OCI-LY1 (cell line): ENCODE results near the gene ST3GAL4.

Experiments used
- H2AFZ ChIP-seq: fragments of 200-600 bp; sonication (generic), shearing (Covaris generic); 2 replicates; pipeline ENCODE4 v1.6.0; 2014; ENCODE audit warnings: antibody characterized with exemption, mild to moderate bottlenecking, low read length
- H3F3A ChIP-seq: fragments of 200-600 bp; sonication (generic), shearing (Covaris generic); 2 replicates; pipeline ENCODE4 v1.6.0; 2014; ENCODE audit warnings: mild to moderate bottlenecking, antibody characterized with exemption, low read length, moderate library complexity; ENCODE audit not compliant: insufficient read depth
- H3K27ac ChIP-seq: fragments of 200-600 bp; sonication (generic); 2 replicates; pipeline ENCODE4 v1.5.1; 2014; ENCODE audit warnings: low read length, mixed run types, mild to moderate bottlenecking, low read depth; ENCODE audit not compliant: poor library complexity, severe bottlenecking
- H3K27me3 ChIP-seq: fragments of 200-600 bp; sonication (generic); 2 replicates; pipeline ENCODE4 v1.6.0; 2014; ENCODE audit warnings: antibody characterized with exemption, mild to moderate bottlenecking, low read length, moderate library complexity; ENCODE audit not compliant: insufficient read depth
- H3K36me3 ChIP-seq: fragments of 200-600 bp; sonication (generic); 2 replicates; pipeline ENCODE4 v1.6.1; 2014; ENCODE audit warnings: mild to moderate bottlenecking, antibody characterized with exemption, low read length, moderate library complexity, mixed read lengths; ENCODE audit not compliant: insufficient read depth
- H3K4me1 ChIP-seq: fragments of 200-600 bp; sonication (generic); 2 replicates; pipeline ENCODE4 v1.5.1; 2014; ENCODE audit warnings: mild to moderate bottlenecking, low read length, moderate library complexity; ENCODE audit not compliant: insufficient read depth, severe bottlenecking
- H3K4me2 ChIP-seq: fragments of 200-600 bp; sonication (generic), shearing (Covaris generic); 2 replicates; pipeline ENCODE4 v1.6.1; 2014; ENCODE audit warnings: low read length
- H3K4me3 ChIP-seq: fragments of 200-600 bp; sonication (generic); 2 replicates; pipeline ENCODE4 v1.5.1; 2014; ENCODE audit warnings: low read length, low read depth, mild to moderate bottlenecking, mixed read lengths; ENCODE audit not compliant: poor library complexity, severe bottlenecking
- H3K79me2 ChIP-seq: fragments of 200-600 bp; shearing (Covaris generic); 2 replicates; pipeline ENCODE4 v1.6.1; 2016; ENCODE audit warnings: mixed run types, low read length, mixed read lengths; ENCODE audit not compliant: insufficient read depth
- H3K9ac ChIP-seq: fragments of 200-600 bp; sonication (generic), shearing (Covaris generic); 2 replicates; pipeline ENCODE4 v1.6.1; 2014; ENCODE audit warnings: mild to moderate bottlenecking, low read length, mixed read lengths
- H3K9me2 ChIP-seq: fragments of 200-600 bp; sonication (generic), shearing (Covaris generic); 2 replicates; pipeline ENCODE4 v1.6.1; 2014; ENCODE audit warnings: low read depth, mild to moderate bottlenecking, low read length, mixed read lengths
- H3K9me3 ChIP-seq: fragments of 200-600 bp; shearing (Covaris generic); 2 replicates; pipeline ENCODE4 v1.6.1; 2014; ENCODE audit warnings: low read length, mixed read lengths
- H4K20me1 ChIP-seq: fragments of 200-600 bp; sonication (generic), shearing (Covaris generic); 2 replicates; pipeline ENCODE4 v1.6.0; 2016; ENCODE audit warnings: mild to moderate bottlenecking, low read length; ENCODE audit not compliant: insufficient read depth
- CTCF ChIP-seq: fragments of 200-600 bp; sonication (generic), shearing (Covaris generic); IDR thresholded peaks from 2 replicates; pipeline ENCODE4 v1.5.1; 2017; ENCODE audit warnings: mild to moderate bottlenecking, antibody characterized with exemption, low read length, moderate library complexity, mixed read lengths
- EZH2 ChIP-seq: fragments of 200-600 bp; sonication (generic), shearing (Covaris generic); IDR thresholded peaks from 2 replicates; pipeline ENCODE4 v1.8.0; 2017; ENCODE audit warnings: borderline replicate concordance, mixed run types, mild to moderate bottlenecking, antibody characterized with exemption, low read length, moderate library complexity, mixed read lengths

Gene ST3GAL4

GRCh38 chr11:126360049-126360446, 4.6 kb downstream of the ST3GAL4 start:
- Histone ChIP-seq H3F3A (no peaks in the 10 kb centered on the region), H3K27me3 (no peaks in the 10 kb centered on the region; the same call in 1 of the 2 replicates), H3K4me3 (no peak overlapping the region), H2AFZ (no peak overlapping the region), H3K4me2 (no peak overlapping the region), H4K20me1 (no peaks in the 10 kb centered on the region), H3K9me2 (no peaks in the 10 kb centered on the region), H3K9me3 (no peaks in the 10 kb centered on the region), H3K9ac (no peak overlapping the region), H3K79me2 (no peaks in the 10 kb centered on the region), H3K27ac (no peak overlapping the region), H3K36me3 (no peaks in the 10 kb centered on the region), H3K4me1 (peaks cover 6% of the 10 kb centered on the region)
- no peak for TF ChIP-seq EZH2
- TF ChIP-seq CTCF: no peak

- H3F3A ChIP-seq: no peaks in the 10 kb centered on the region
- H3K9me3 ChIP-seq: no peaks in the 10 kb centered on the region
- H3K4me2 ChIP-seq: no peak overlapping the region
- H3K36me3 ChIP-seq: no peaks in the 10 kb centered on the region
- no peak overlapping the region for H3K27ac ChIP-seq
- no peaks in the 10 kb centered on the region; the same call in 1 of the 2 replicates for H3K27me3 ChIP-seq
- H3K9ac ChIP-seq: no peak overlapping the region
- no peak overlapping the region for H2AFZ ChIP-seq
- TF ChIP-seq EZH2 (no peak), CTCF (no peak)
- H3K9me2 ChIP-seq: no peaks in the 10 kb centered on the region
- H3K4me3 ChIP-seq: no peak overlapping the region
- peaks cover under 1% of the 10 kb centered on the region for H3K4me1 ChIP-seq
- H3K79me2 ChIP-seq: no peaks in the 10 kb centered on the region
- H4K20me1 ChIP-seq: no peaks in the 10 kb centered on the region
Observed at GRCh38 chr11:126361400-126361799, 5.9 kb downstream of the ST3GAL4 start.

GRCh38 chr11:126362879-126363655, 7.6 kb downstream of the ST3GAL4 start:
- Histone ChIP-seq H3K79me2 (no peaks in the 10 kb centered on the region), H3K9me3 (no peaks in the 10 kb centered on the region), H3K9ac (no peak overlapping the region), H4K20me1 (no peaks in the 10 kb centered on the region), H3K4me2 (no peak overlapping the region), H2AFZ (no peak overlapping the region), H3F3A (no peaks in the 10 kb centered on the region), H3K36me3 (no peaks in the 10 kb centered on the region), H3K4me1 (no peaks in the 10 kb centered on the region), H3K9me2 (no peaks in the 10 kb centered on the region), H3K4me3 (no peak overlapping the region), H3K27me3 (no peaks in the 10 kb centered on the region; the same call in 1 of the 2 replicates), H3K27ac (no peak overlapping the region)
- TF ChIP-seq EZH2 (no peak), CTCF (no peak)
